ENCODE results near the gene PHF21B. TPM values are rescaled to one million over a fixed set of nuclear protein-coding genes. Genes with fewer than 3 reads are reported as not detected.

The PHF21B gene
- total RNA-seq, 2 experiments from 2014 or later = not detected

DNA sequence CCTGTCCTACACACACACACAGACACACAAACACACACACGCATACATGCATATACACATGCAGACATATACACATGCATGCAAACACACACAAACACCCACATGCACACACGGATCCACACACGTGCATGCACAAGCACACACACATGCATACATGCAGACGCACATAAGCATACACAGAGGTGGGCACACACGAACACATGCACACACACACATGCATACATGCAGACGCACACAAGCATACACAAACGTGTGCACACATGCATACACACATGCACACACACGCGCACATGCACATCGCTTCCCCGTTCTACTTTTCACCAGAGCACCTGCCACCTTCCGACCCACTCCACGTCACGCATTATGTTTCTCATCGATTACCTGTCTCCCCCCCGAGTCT, 13.2 kb downstream of the PHF21B start:
- Mint-ChIP-seq H3K9me3 (no peaks in the 10 kb centered on the region), H3K27me3 (peaks cover 16% of the 10 kb centered on the region), H3K4me1 (ENCODE audit: low read depth) (no peaks in the 10 kb centered on the region), H3K36me3 (no peaks in the 10 kb centered on the region), H3K27ac (no peak overlapping the region), H3K4me3 (no peak overlapping the region)
- no peak for DNase-seq
- ChIA-PET CTCF (no interaction called here), POLR2A (no interaction called here)
- intact Hi-C loops (cut with micrococcal nuclease) = no loop called here

DNA sequence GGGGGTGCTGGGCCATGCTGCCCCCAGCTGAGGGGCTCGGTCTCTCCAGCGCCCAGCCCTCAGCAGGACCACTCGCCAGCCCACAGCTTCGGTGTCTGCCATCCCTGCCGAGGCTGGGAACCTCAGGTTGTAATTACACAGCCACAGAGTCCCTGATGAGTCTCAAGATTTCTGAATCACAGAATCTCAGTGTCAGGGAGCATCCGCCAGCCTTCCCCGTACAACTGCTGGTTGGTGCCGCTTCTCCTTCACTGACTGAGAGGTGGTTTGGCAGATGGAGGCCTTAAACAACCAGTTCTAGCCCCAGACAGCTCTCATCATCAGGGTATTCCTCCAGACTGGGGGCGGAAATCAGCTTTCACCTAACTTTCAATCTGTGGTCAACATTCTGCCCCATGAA, 13.7 kb downstream of the PHF21B start:
- no peaks in the 10 kb centered on the region for H3K4me1 Mint-ChIP-seq (ENCODE audit: low read depth)

DNA sequence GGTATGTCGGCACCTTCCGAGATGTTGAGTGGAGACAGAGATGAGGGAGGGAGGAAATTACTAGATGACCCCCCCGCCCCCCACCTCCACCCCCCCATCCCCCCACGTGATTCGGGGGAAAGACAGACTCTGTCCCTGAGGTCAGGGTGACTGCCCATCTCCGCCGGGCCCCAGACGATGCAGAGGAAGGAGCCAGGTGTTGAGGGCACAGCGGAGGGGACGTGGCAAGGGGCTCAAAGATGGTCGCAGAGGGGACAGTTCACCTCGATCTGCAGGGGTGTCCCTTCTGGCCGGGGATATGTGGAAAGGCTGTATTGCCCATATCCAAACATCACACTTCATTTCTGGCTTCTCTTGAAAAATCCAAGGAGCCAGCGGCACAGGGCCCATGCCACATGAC, 14.1 kb downstream of the PHF21B start:
- intact Hi-C loops (cut with micrococcal nuclease) = no loop called here
- Mint-ChIP-seq H3K27ac (no peak overlapping the region), H3K27me3 (peaks cover 12% of the 10 kb centered on the region), H3K4me3 (no peak overlapping the region), H3K36me3 (no peaks in the 10 kb centered on the region), H3K4me1 (ENCODE audit: low read depth) (no peaks in the 10 kb centered on the region), H3K9me3 (no peaks in the 10 kb centered on the region)
- ChIA-PET POLR2A (no interaction called here), CTCF (no interaction called here)
- DNase-seq = no peak

More for the DNA sequence above, 13.7 kb downstream of the PHF21B start:
- intact Hi-C loops (cut with micrococcal nuclease) = no loop called here
- Mint-ChIP-seq H3K36me3 (no peaks in the 10 kb centered on the region), H3K4me3 (no peak overlapping the region), H3K27ac (no peak overlapping the region), H3K9me3 (no peaks in the 10 kb centered on the region), H3K27me3 (peaks cover 14% of the 10 kb centered on the region)
- DNase-seq = no peak
- ChIA-PET CTCF (no interaction called here), POLR2A (no interaction called here)

DNA sequence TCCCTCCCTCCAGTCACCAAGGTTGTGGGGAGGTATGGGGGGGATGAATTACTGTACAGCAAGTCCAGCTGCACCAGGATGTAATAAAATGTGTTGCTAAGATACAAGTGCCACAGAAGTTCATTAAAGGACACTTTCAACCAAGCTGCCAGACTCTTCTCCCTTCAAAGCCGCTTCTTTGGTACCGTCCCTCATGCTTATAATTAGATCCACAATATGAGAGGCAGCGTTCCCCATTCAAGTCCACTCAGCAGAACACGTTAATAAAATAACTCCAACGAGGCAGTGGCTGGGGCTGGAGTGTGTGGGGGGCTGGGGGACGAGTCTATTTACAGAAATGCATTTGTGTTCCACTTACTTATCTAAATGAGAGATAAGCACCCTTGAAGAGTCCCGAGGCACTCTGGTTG, 14.7 kb downstream of the PHF21B start:
- DNase-seq = no peak
- Mint-ChIP-seq H3K9me3 (no peaks in the 10 kb centered on the region), H3K36me3 (no peaks in the 10 kb centered on the region), H3K27ac (no peak overlapping the region), H3K4me1 (ENCODE audit: low read depth) (no peaks in the 10 kb centered on the region), H3K27me3 (peaks cover 12% of the 10 kb centered on the region), H3K4me3 (no peak overlapping the region)
- intact Hi-C loops (cut with micrococcal nuclease) = no loop called here
- ChIA-PET CTCF (no interaction called here), POLR2A (no interaction called here)

DNA sequence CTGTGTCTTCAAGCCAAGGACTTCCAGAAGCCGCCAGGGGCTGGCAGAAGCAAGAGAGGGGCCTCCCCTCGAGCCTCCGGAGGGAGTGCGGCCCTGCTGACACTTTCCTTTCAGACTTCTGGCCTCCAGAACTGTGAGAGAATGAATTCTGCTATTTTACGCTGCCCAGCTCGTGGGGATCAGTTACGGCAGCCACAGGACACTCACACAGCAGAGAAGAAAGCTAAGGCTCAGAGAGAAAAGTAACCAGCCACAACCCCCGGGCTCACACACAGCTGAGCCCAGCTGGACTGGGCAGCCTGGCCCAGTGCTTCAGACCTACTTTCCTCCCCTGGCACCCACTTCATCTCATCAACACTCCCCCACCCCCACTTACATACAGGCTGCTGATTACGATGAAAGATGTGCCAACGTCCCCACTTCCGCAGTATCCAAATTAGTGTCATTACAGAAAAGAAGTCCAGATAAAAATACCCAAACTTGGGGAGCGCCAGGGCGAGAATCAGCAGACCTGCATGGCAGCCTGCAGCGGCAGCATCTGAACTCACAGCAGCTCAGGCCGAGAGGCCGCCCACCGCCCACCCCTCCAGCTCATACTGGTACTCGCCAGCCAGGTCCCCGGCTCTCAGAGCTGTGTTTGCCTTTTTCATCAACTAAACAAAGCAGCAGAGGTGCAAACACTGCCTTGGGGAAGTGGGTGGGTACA, 15.3 kb downstream of the PHF21B start:
- POLR2A ChIA-PET = no interaction called here
- Mint-ChIP-seq H3K4me1 (ENCODE audit: low read depth) (no peaks in the 10 kb centered on the region), H3K9me3 (no peaks in the 10 kb centered on the region), H3K27ac (no peak overlapping the region), H3K27me3 (peaks cover 12% of the 10 kb centered on the region), H3K36me3 (no peaks in the 10 kb centered on the region), H3K4me3 (no peak overlapping the region)
- no peak for DNase-seq
- CTCF ChIA-PET = no interaction called here
- intact Hi-C loops (cut with micrococcal nuclease) = no loop called here

DNA sequence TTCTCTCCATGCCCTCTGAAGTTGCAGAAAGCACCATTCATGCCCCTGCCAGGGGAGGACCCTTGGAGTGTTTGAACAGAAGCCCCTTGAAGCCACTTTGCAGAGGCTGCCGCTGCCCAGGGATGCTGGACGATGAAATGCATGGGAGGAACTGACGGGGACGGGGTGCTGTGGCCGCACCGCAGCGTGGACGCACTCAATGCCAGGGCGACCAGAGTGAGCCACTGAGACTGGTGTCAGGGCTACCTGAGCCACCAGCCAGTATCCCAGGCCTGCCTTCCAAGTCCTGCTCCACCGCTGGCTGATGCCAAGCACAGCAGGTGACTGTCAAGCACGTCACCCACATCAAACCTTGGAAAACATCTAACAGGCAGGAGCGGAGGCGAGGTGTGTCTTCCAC, 17.6 kb downstream of the PHF21B start:
- Mint-ChIP-seq H3K36me3 (no peaks in the 10 kb centered on the region), H3K27ac (no peak overlapping the region)

DNA sequence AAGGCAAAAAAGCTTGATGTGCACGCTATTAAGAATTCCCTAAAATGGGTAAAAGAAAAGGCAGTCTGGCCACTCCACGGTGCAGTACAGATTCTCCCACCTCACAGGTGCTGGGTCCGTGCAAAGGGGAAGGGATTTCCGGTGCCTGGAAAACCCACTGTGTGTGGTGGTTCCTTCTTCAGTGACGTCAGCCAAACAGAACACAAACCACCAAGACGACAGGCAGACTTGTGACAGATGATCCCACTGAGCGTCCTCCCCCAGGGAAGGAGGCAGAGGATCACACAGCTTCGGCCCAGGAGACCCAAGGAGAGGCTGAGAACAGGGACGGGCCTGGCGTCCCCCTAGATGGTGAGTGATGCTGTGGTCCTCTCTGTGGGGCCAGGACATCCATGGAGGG, 18.6 kb downstream of the PHF21B start:
- no peak overlapping the region for H3K4me3 Mint-ChIP-seq
- no peaks in the 10 kb centered on the region for H3K4me1 Mint-ChIP-seq (ENCODE audit: low read depth)
- H3K36me3 Mint-ChIP-seq = no peaks in the 10 kb centered on the region
- no peaks in the 10 kb centered on the region for H3K9me3 Mint-ChIP-seq
- no peak overlapping the region for H3K27ac Mint-ChIP-seq
- intact Hi-C loops (cut with micrococcal nuclease) = no loop called here
- CTCF ChIA-PET = no interaction called here
- POLR2A ChIA-PET = no interaction called here
- peaks cover 6% of the 10 kb centered on the region for H3K27me3 Mint-ChIP-seq
- no peak for DNase-seq

More for the DNA sequence above, 17.6 kb downstream of the PHF21B start:
- Mint-ChIP-seq H3K27me3 (peaks cover 10% of the 10 kb centered on the region), H3K9me3 (no peaks in the 10 kb centered on the region), H3K4me1 (ENCODE audit: low read depth) (no peaks in the 10 kb centered on the region), H3K4me3 (no peak overlapping the region)
- POLR2A ChIA-PET = no interaction called here
- no peak for DNase-seq
- intact Hi-C loops (cut with micrococcal nuclease) = no loop called here
- CTCF ChIA-PET = no interaction called here

DNA sequence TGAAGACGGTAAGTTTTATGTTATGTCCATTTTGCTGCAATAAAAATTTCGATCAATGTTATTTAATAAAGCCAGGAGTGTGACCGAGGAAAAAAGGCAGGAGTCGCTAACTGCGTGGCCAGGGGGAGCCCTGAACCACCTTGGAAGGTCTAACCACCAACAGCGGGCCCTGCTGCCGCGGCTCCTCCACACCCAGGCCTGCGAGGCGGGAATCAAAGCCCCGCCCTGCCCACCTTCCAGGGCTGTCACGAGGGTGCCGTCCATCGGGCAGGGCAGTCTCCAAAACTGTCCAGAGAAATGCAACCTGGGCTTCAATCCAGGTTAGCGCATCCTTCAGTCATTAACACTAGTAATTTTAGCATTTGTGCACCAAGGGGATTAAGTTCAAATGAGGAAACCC, 19.0 kb downstream of the PHF21B start:
- Mint-ChIP-seq H3K4me1 (ENCODE audit: low read depth) (no peaks in the 10 kb centered on the region), H3K36me3 (no peaks in the 10 kb centered on the region), H3K27me3 (peaks cover 6% of the 10 kb centered on the region), H3K27ac (no peak overlapping the region), H3K4me3 (no peak overlapping the region), H3K9me3 (no peaks in the 10 kb centered on the region)
- no peak for DNase-seq
- ChIA-PET POLR2A (no interaction called here), CTCF (no interaction called here)
- intact Hi-C loops (cut with micrococcal nuclease) = no loop called here

DNA sequence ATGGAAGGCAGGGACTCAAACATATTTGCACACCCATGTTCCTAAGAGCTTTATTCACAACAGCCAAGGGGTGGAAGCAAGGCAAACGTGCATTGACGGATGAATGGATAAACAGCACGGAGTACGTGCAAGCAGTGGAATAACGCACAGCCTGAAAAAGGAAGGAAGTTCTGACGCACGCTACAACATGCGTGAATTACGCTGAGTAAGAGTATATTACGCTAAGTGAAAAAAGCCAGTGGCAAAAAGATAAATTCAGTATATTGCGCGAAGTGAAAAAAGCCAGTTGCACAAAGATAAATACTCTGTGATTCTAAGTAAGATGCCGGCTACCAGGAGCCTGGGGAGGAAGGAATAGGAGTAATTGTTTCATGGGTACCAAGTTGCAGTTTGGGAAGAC, 19.5 kb downstream of the PHF21B start:
- DNase-seq = no peak
- POLR2A ChIA-PET = no interaction called here
- no peaks in the 10 kb centered on the region for H3K4me1 Mint-ChIP-seq (ENCODE audit: low read depth)
- no peaks in the 10 kb centered on the region for H3K9me3 Mint-ChIP-seq
- CTCF ChIA-PET = interaction anchor here (0.6 kb wide), 1 partner anchor 106 kb away, joined by 3 read pairs; no protein-coding TSS in a partner anchor
- intact Hi-C loops (cut with micrococcal nuclease) = no loop called here
- no peak overlapping the region for H3K4me3 Mint-ChIP-seq
- H3K27me3 Mint-ChIP-seq = peaks cover 6% of the 10 kb centered on the region
- H3K27ac Mint-ChIP-seq = no peak overlapping the region
- no peaks in the 10 kb centered on the region for H3K36me3 Mint-ChIP-seq

DNA sequence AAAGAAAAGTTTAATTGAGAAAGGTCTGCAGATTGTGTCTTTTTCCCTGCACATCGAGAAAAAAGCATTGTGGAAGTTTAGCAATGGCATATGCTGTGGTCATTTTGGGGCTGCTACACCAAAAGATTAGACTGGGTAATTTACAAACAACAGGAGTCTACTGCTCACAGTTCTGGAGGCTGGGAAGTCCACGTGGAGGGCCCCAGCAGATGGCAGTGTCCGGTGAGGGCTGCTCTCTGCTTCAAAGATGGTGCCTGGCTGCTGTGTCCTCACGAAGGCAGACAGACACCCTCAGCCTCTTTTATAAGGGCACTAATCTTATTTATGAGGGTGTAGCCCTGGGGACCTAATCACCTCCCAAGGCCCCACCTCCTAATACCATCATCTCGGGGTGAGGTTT, 21.1 kb downstream of the PHF21B start:
- ChIA-PET POLR2A (no interaction called here), CTCF (interaction anchor here (0.6 kb wide), 1 partner anchor 170 kb away, joined by 3 read pairs; no protein-coding TSS in a partner anchor)
- H3K36me3 Mint-ChIP-seq = no peaks in the 10 kb centered on the region
- no peak overlapping the region for H3K27ac Mint-ChIP-seq
- peaks cover 6% of the 10 kb centered on the region for H3K27me3 Mint-ChIP-seq
- H3K4me1 Mint-ChIP-seq (ENCODE audit: low read depth) = no peaks in the 10 kb centered on the region
- no peak overlapping the region for H3K4me3 Mint-ChIP-seq
- intact Hi-C loops (cut with micrococcal nuclease) = no loop called here
- H3K9me3 Mint-ChIP-seq = peaks cover 4% of the 10 kb centered on the region
- no peak for DNase-seq

DNA sequence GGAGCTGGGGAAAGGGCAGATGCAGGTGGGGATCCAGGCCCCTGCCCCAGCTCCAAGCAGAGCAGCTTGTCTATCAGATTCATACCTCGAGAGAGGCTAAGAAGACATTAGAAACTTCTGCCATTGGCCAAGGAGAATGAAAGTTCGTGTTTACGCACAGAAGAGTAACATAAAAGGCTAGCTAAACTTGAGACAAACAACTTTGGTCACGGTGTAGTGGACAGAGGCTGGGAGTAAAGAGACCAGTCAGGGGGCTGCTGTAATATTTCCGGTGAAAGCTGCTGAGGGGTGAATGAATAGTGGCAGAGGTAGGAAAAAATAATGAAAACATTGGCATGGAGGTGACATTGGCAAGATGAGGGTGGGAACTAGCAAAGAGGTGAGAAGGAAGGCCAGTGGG, 22.9 kb downstream of the PHF21B start:
- Mint-ChIP-seq H3K27me3 (peaks cover 9% of the 10 kb centered on the region), H3K27ac (no peak overlapping the region), H3K9me3 (peaks cover 4% of the 10 kb centered on the region), H3K4me3 (no peak overlapping the region), H3K4me1 (ENCODE audit: low read depth) (no peaks in the 10 kb centered on the region), H3K36me3 (no peaks in the 10 kb centered on the region)
- DNase-seq = no peak
- intact Hi-C loops (cut with micrococcal nuclease) = no loop called here
- POLR2A ChIA-PET = no interaction called here
- CTCF ChIA-PET = no interaction called here

DNA sequence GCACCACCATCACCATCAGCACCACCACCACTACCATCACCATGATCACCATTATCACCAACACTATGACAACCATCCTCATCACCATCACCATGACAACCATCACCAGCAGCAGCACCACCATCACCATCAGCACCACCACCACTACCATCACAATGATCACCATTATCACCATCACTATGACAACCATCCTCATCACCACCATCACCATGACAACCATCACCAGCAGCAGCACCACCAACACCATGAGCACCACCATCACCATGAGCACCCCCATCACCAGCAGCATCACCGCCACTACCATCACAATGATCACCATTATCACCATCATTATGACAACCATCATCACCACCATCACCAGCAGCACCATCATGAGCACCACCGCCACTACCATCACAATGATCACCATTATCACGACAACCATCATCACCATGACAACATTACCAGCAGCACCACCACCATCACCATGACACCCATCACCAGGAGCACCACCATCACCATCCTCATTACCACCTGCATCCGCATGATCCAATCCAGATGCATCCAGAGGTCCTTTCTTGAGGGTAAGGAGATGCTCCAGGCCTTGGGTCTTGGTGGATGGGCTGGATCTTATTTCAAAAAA, 23.8 kb downstream of the PHF21B start:
- CTCF ChIA-PET = no interaction called here
- no peak overlapping the region for H3K27ac Mint-ChIP-seq
- H3K4me1 Mint-ChIP-seq (ENCODE audit: low read depth) = no peaks in the 10 kb centered on the region
- H3K4me3 Mint-ChIP-seq = no peak overlapping the region
- intact Hi-C loops (cut with micrococcal nuclease) = no loop called here
- H3K27me3 Mint-ChIP-seq = peaks cover 13% of the 10 kb centered on the region
- no peak for DNase-seq
- POLR2A ChIA-PET = no interaction called here
- H3K9me3 Mint-ChIP-seq = peaks cover 4% of the 10 kb centered on the region
- H3K36me3 Mint-ChIP-seq = no peaks in the 10 kb centered on the region

DNA sequence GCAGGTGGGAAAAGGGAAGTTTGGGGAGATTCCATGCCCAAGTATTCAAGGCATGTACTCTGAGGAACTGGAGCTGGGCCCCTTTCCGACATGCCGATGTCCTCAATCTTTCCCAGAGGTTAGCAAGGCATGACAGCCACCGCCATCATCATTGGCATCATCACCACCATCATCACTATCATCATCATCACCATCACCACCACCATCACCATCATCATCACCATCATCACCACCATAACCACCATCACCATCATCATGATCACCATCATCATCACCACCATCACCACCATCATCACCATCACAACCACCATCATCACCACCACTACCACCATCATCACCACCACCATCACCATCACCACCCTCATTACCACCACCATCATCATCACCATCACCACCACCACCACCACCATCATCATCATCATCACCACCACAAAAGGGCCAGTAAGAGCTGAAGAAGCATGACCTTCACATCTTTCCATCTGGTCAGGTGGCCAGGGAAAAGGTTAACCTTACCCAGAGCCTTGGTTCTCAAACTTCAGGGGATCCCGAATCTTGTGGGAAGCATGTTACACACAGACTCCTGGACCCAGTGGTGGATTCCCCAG, 25.8 kb downstream of the PHF21B start:
- no peak overlapping the region for H3K27ac Mint-ChIP-seq

More for the DNA sequence above, 25.8 kb downstream of the PHF21B start:
- intact Hi-C loops (cut with micrococcal nuclease) = no loop called here
- H3K9me3 Mint-ChIP-seq = peaks cover 4% of the 10 kb centered on the region
- CTCF ChIA-PET = no interaction called here
- no peak overlapping the region for H3K4me3 Mint-ChIP-seq
- peaks cover 17% of the 10 kb centered on the region for H3K27me3 Mint-ChIP-seq
- H3K36me3 Mint-ChIP-seq = no peaks in the 10 kb centered on the region
- H3K4me1 Mint-ChIP-seq (ENCODE audit: low read depth) = no peaks in the 10 kb centered on the region
- POLR2A ChIA-PET = no interaction called here
- no peak for DNase-seq
